HG02642 (cell line): ENCODE measurements around the gene TPGS2.
A peak's percentile ranks its signal among the peaks of the same experiment; 100 is the strongest.
"Not testable (repeated sequence)": the region's sequence is repeated elsewhere in the genome, so short reads cannot be mapped to it uniquely, and the experiment has no call there.

Source experiments
- ATAC-seq: cut with Tn5 transposase; IDR thresholded peaks from one replicate; pipeline ENCODE4 v1.9.1; 2021; ENCODE audit warnings: mild to moderate bottlenecking; ENCODE audit not compliant: unreplicated experiment, poor library complexity

TPGS2 gene

DNA sequence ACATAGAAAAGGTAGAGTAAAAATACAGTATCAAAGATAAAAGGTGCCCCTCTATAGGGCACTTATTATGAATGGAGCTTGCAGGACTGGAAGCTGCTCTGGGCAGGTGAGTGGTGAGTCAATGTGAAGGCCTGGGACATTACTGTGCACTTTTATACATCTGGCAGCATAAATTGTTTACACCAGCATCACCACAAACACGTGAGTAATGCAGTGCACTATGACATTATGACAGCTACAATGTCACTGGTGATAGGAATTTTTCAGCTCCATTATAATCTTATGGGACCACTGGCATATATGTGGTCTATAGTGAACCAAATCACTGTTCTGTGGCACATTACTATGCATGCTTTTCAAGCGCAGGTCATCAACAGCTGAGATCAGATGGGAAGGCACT, 48.1 kb downstream of the TPGS2 start:
- no peak for ATAC-seq

DNA sequence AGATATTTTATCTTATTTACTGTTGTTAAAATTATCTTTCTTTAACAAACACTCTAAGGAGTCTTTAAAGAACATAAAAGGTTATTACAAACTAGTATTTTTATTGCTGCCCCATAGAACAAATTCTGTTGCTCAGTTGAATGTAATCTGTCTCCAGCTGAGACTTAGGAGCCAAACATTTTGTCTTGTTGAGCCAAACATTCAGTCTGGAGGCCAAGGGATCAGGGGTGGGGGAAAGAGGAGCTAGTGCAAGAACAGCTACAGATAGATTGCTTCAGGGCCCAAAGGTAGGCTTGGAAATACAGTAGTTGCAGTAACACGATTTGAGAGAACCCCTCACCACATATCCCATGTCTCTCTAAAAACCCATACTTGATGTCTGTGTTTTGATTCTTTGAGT, 51.2 kb downstream of the TPGS2 start:
- no peak for ATAC-seq

- no peak for ATAC-seq
Observed at GRCh38 chr18:36776650-36777049, 52.2 kb downstream of the TPGS2 start.

GRCh38 chr18:36775396-36775795, 53.4 kb downstream of the TPGS2 start:
- no peak for ATAC-seq

DNA sequence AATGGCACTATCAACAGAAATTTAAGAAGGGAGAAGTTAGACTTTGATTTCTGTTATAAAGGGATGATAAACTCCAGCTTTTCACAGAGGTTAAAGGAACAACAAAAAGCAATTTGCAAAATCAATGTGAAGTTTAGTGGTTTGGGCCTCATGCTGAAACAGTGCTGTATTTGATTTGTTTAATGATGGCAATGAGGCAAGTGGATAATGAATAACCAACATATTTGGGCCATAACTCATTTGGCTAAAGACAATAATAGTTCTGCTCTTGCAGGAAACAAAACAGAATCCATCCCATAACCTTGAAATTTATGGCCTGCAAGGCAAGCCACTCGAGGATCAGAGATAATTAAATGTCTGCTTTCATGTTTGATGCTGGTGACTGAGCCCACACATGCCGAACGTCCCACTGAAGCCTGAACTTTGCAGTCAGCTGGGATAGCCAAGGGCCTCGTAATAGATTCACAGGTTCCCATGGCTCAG, 56.5 kb downstream of the TPGS2 start:
- ATAC-seq = no peak

DNA sequence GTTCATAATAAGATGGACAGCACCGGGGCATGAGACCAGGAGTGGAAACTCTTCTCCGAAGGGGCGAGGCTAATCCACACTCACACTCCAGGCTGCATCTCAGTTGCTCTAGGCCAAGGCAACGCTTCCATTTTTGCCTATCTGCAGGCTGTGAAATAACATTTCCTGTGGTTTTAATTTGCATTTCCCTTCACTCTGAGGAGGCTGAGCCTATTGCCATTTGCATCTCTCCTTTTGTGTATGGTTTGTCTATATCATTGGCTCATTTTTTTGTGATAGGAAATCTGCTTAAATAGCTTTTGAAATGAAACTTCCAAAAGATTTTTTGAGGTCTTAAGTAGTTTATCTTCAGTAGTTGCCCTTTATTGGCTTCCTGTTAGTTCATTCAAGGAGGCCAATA, 57.6 kb downstream of the TPGS2 start:
- ATAC-seq = peak; percentile 47

- ATAC-seq = no peak
Observed at GRCh38 chr18:36770315-36770946, 58.4 kb downstream of the TPGS2 start.

- no peak for ATAC-seq
Observed at GRCh38 chr18:36769611-36770314, 59.0 kb downstream of the TPGS2 start.

GRCh38 chr18:36769172-36769571, 59.6 kb downstream of the TPGS2 start:
- no peak for ATAC-seq

DNA sequence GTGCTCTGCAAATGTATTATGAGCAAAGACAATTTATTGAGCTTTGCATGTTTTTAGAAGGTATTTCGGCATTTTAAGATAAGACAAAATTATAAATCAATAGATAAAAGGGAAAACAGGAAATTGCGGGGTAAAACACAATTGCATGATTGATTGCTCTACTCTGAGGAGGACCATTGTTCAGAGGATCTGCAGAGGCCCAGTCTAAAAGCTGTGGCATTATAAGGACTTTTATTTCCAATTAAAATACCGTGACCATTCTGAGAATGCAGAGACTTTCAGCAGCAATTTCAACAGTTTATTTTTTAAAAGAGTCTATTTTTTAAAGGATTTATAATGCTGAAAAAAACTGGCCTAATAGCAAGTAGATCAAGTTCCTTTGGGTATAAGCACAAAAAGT, 62.0 kb downstream of the TPGS2 start:
- ATAC-seq = no peak

- ATAC-seq = not testable (repeated sequence)
Observed at GRCh38 chr18:36762965-36763364, 65.8 kb downstream of the TPGS2 start.

DNA sequence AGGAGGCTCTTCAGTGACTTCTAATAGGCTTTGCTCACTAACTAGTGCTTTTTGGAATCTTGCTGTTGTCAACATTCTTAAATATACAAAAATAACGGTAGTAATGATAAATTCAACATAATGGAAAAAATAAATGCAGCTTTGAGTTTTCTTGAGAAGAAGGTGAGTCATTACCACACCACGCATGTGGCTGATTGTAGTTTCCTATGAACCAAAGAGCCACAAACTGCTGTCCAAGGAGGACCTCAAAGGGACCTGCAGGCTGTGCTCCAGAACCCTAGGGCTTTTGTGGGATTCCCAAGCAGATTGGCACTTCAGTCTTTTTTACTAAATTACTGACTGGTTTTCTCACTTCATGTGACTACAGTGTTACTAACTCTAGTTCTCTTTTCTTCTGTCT, 66.7 kb downstream of the TPGS2 start:
- no peak for ATAC-seq

- no peak for ATAC-seq
Observed at GRCh38 chr18:36761186-36761698, 67.6 kb downstream of the TPGS2 start.

GRCh38 chr18:36760598-36760997, 68.2 kb downstream of the TPGS2 start:
- no peak for ATAC-seq

GRCh38 chr18:36759167-36759776, 69.5 kb downstream of the TPGS2 start:
- ATAC-seq = no peak

- no peak for ATAC-seq
Observed at GRCh38 chr18:36758623-36759022, 70.2 kb downstream of the TPGS2 start.

DNA sequence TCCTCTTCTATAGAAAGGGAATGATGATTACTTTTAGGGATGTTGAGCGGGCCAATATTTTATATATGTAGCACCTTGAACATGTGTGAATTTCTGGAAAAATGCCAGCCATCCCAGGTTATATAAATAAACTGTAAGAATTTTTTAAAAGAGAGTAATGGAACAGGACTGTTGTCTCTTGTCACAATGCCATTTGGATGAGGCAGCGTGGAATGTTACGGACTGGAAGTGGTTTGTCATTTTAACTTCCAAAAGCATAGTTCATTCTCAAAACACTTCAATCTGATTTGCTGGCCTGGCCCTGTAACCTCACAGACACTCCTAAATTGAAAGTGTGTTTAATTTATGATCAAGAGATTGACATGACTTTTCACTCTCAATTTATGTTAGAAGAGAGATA, 70.8 kb downstream of the TPGS2 start:
- ATAC-seq = no peak

- no peak for ATAC-seq
Observed at GRCh38 chr18:36757081-36757480, 71.7 kb downstream of the TPGS2 start.

- no peak for ATAC-seq
Observed at GRCh38 chr18:36756242-36756641, 72.6 kb downstream of the TPGS2 start.

DNA sequence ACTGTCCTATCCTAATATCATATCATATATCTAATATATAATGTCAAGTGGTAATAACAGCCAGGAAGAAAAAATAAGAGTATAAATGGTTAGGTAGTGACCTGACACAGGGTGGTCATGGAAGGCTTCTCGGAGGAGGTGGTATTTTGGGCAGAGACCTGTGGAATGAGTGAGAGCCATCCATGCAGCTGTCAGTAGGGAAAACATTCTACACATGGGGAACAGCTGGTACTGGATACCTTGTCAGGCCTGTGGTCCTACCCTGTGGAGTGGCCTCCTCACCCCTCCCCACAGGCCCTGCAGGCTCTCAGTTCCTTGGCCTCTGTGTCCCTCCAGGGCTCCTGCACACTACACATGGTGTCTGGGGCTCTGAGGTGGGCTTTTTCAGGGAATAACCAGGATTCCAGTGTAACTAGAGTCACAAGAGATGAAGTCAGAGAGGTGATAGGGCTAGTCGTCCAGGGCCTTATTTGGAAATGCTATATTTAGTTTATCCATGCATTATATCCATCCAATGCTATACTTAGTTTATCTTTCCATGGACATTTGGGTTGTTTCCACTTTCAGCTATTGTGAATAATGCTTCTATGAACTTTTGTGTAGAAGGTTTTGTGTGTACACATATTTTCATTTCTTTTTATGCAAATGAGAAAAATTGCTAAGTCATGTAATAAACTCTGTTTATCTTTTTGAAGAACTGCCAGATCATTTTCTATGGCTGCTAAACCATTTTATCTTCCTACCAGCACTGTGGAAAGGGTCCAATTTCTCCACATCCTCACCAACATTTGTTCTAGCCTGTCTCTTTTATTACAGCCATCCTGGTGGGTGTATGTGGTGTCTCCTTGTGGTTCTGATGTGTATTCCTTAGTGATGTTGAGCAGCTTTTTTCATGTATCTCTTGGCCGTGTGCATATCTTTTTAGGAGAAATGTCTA, 75.6 kb downstream of the TPGS2 start:
- ATAC-seq = no peak
